ENCODE measurements around the gene PSEN2. TPM values are rescaled to one million over a fixed set of nuclear protein-coding genes. Genes with fewer than 3 reads are reported as not detected.

The PSEN2 gene
- total and polyA plus RNA-seq, 2 of the 8 experiments (the other 6 are each of a cell fraction or from before 2014, with no cell fraction given), result 22.9 to 29.0 TPM

DNA sequence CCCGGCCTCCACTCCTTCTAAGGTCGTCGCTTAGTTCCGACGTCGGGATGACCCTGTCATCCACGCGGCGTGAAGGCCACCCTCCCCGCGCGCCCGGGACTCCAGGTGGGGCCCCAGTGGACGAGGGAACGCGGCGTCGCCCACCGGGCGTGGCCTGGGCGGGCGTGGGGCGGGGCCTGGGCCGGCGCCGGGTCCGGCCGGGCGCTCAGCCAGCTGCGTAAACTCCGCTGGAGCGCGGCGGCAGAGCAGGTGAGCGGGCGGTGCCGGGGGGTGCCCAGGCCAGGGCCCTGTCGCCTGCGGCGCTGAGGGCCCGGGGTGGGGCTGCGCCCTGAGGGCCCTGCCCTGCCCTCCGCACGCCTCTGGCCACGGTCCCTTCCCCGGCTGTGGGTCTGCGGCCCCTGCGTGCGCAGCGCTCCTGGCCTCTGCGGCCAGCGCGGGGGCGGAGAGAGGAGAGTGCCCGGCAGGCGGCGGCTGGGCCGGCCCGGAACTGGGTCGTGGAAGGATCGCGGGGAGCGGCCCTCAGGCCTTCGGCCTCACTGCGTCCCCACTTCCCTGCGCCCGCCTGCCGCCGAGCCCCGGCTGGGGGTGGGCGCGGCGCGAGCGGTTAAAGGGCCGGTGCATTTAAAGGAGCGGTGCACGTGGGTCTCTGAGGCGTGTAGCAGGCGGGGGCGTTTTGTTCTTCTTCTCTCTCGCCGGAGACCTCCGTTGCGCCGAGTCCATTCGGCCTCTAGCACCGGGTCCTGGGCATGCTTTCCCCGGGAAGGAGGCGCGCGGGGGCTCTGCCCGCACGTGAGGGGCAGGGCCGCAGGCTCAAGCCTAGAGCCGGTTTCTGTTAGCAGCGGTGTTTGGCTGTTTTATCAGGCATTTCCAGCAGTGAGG lies at the start of gene PSEN2 (continued):
- no peak for TF ChIP-seq ATF2 (IDR thresholded peaks at IDR 0.05; ENCODE audit: low read length)
- TF ChIP-seq SP1 (IDR thresholded peaks at IDR 0.05; ENCODE audit: low read depth, low read length), result no peak
- no peak for TF ChIP-seq SIX5 (IDR thresholded peaks at IDR 0.05; ENCODE audit: low read depth, low read length)
- TF ChIP-seq SAP30 (IDR thresholded peaks at IDR 0.05; ENCODE audit: insufficient read depth, insufficient replicate concordance, low read length), result no peak
- TF ChIP-seq CREB1 (IDR thresholded peaks at IDR 0.05), result peak; percentile 84
- TF ChIP-seq JUND (IDR thresholded peaks at IDR 0.05; ENCODE audit: low read length), result no peak
- no peak for TF ChIP-seq KDM5A (IDR thresholded peaks at IDR 0.05; ENCODE audit: low read length)
- peak; percentile 50; the same call in 1 of the 2 replicates for TF ChIP-seq SUZ12 (IDR thresholded peaks at IDR 0.05; ENCODE audit: low read length)
- TF ChIP-seq FOSL1 (IDR thresholded peaks at IDR 0.05; ENCODE audit: insufficient read depth, low read depth, low read length), result no peak; the same call in 1 of the 2 replicates
- TF ChIP-seq KDM4A (IDR thresholded peaks at IDR 0.05; ENCODE audit: low read depth, low read length, severe bottlenecking), result peak; percentile 86
- no peak for TF ChIP-seq TCF12 (IDR thresholded peaks at IDR 0.05; ENCODE audit: low read depth, low read length)
